Measurements from ENCODE around the gene ZGPAT.

ZGPAT gene

DNA sequence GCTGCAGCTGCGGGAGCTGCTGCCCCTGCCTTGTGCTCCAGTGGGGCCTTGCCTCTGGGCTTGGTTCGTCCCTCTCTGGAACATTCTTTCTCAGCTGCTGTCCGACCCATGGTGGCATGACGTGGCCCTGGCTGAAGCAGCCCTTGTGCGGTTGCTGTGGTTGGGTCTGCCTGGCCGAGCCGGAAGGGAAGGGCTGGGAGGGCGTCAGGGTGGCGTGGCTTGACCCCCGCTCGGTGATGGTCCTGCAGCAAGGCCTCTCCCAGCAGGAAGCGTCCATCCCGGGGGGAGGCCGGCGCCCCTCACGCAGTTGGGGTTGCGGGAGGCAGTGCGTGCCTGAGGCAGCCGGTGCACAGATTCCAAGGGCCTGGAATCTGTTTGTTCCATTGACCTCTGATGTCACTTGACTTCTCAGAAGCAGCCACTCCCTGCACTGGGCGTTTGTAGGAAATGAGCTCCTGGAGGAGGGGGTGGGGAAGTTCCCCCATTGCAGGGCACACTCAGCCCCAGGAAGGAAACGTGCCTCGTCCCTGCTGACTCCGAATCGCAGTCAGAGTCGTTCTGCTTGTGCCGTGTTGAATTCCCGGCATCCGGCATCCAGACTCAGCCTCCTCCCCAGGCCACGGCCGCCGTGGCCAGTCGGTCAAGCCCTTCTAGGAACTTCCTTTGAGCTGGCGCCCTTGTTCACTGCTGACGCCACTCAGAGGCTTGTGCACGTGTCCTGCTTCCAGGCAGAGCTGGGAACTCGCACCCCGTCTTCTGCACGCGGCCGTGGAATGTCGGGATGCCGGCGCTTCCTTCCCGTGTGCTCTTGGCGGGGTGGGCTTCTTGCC, 21.1 kb upstream of the ZGPAT start:
- DNase-seq (ENCODE audit: low spot score in 2 of 2) = no peak
- Mint-ChIP-seq H3K4me3 (no peak overlapping the region), H3K27ac (no peak overlapping the region)

DNA sequence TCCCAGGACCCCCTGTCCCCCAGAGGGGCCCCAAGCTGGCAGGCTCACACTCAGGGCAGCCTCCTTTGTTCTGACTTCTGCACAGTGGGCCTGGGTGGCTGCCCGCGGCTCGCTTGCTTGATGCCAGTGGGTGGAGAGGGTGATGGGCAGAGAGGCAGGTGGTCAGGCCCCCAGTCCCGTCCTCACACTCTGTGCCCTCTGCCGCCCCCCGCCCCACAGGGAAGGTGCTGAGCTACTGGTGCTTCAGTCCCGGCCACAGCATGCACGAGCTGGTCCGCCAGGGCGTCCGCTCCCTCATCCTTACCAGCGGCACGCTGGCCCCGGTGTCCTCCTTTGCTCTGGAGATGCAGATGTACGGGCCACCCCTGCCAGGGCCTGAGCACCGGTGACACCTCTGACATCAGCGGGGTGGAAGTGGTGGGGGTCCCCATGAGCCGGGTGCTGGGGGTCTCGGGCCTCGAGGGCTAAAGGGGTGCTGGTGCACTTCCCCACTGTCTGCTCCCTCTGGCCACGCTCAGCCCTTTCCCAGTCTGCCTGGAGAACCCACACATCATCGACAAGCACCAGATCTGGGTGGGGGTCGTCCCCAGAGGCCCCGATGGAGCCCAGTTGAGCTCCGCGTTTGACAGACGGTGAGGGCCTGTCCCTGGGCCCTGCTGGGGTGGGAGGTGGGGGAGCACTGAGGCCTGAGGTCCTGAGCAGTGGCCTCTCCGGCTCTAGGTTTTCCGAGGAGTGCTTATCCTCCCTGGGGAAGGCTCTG, 20.2 kb upstream of the ZGPAT start:
- Mint-ChIP-seq H3K27ac (no peak overlapping the region), H3K4me1 (peaks cover 7% of the 10 kb centered on the region), H3K4me3 (no peak overlapping the region), H3K9me3 (no peaks in the 10 kb centered on the region), H3K36me3 (peaks cover 17% of the 10 kb centered on the region)
- ATAC-seq (no peak), DNase-seq (ENCODE audit: low spot score in 2 of 2) (no peak)

More for the DNA sequence above, 21.1 kb upstream of the ZGPAT start:
- Mint-ChIP-seq H3K36me3 (peaks cover 8% of the 10 kb centered on the region), H3K9me3 (no peaks in the 10 kb centered on the region), H3K4me1 (peaks cover 11% of the 10 kb centered on the region)
- peak; percentile 38 for ATAC-seq

DNA sequence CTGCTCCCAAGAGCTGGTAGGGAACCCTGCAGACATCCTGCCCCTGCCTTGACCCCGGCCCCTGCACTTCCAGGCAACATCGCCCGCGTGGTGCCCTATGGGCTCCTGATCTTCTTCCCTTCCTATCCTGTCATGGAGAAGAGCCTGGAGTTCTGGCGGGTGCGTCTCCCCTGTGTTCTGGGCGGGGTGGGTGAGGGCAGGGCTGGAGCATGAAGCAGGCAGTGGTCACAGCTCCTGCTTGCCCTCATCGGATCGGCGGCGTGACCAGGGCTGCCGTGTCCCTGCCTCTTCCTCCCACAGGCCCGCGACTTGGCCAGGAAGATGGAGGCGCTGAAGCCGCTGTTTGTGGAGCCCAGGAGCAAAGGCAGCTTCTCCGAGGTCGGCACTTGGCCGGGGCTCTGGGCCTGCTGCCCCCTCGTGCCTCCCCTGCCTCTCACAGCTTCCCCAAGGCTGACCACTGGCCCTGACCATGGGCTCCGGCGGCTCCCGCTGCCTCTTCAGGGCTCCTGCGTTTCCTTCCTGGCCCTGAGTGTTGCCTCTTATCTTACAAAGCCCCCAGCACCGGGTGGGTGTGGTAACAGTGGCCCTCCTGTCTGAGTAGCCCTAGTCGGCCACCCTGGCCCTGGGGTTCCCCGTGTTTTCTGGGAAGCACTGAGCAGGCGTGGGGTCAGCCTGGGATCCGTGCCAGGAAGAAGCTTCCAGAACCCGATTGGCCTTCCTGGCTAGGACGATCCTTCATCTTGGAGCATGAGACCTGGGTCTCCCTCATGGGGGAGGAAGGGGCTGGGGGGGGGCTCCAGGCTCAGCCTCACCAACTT, 19.4 kb upstream of the ZGPAT start:
- peaks cover 5% of the 10 kb centered on the region for H3K4me1 Mint-ChIP-seq
- no peak overlapping the region for H3K27ac Mint-ChIP-seq
- H3K9me3 Mint-ChIP-seq = no peaks in the 10 kb centered on the region
- peaks cover 25% of the 10 kb centered on the region for H3K36me3 Mint-ChIP-seq
- DNase-seq (ENCODE audit: low spot score in 2 of 2) (no peak), ATAC-seq (no peak)
- H3K4me3 Mint-ChIP-seq = no peak overlapping the region

- DNase-seq (ENCODE audit: low spot score in 2 of 2) (no peak), ATAC-seq (no peak)
- Mint-ChIP-seq H3K9me3 (no peaks in the 10 kb centered on the region), H3K4me1 (peaks cover 10% of the 10 kb centered on the region), H3K27ac (no peak overlapping the region), H3K4me3 (no peak overlapping the region), H3K36me3 (peaks cover 34% of the 10 kb centered on the region)
Measured at GRCh38 chr20:63689046-63690002, 18.5 kb upstream of the ZGPAT start.

GRCh38 chr20:63690003-63690897, 17.6 kb upstream of the ZGPAT start:
- Mint-ChIP-seq H3K4me1 (peaks cover 10% of the 10 kb centered on the region), H3K27ac (no peak overlapping the region), H3K9me3 (no peaks in the 10 kb centered on the region), H3K36me3 (peaks cover 44% of the 10 kb centered on the region), H3K4me3 (no peak overlapping the region)
- no peak for DNase-seq (ENCODE audit: low spot score in 2 of 2)
- no peak for ATAC-seq

DNA sequence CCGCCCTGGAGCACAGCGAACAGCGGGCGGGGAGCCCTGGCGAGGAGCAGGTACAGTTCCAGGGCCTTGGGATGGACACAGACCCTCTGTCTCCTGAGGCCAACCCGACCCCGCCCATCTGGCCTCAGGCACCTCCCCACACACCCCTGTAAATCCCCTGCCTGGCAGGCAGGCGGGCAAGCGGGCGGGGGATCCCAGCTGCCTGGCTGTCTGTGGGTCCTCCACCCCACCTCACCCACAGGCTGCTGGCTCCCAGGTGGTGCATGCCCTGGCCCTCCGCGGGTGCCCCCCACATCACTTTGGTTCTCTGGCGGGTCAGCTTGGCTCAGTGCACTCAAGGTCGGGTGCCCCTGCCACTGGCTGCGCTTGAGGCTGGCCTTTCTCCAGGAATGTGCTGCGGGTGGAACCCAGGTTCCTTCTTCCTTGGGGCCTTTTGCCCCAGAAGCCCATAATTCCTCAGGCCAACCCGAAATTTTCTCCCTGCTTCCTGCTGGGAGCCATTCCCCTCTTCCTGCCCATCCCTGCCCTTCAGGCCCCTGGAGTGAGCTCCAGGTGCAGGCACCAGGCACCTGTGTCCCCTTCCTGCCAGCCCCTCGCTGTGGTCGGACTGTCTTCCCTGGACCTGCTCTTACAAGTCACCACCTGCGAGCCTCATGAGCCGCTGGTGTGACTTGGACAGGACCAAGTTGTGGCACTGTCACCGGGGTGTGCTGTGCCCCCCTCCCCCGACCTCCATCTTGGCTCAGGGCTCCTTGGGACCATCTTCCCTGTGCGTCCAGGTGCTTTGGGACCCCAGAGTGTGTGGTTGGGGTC, 16.7 kb upstream of the ZGPAT start:
- H3K36me3 Mint-ChIP-seq = peaks cover 51% of the 10 kb centered on the region
- peaks cover 12% of the 10 kb centered on the region for H3K4me1 Mint-ChIP-seq
- no peaks in the 10 kb centered on the region for H3K9me3 Mint-ChIP-seq
- H3K4me3 Mint-ChIP-seq = no peak overlapping the region
- no peak overlapping the region for H3K27ac Mint-ChIP-seq
- ATAC-seq = no peak
- no peak for DNase-seq (ENCODE audit: low spot score in 2 of 2)

GRCh38 chr20:63691711-63692435, 16.0 kb upstream of the ZGPAT start:
- no peak overlapping the region for H3K4me3 Mint-ChIP-seq
- H3K36me3 Mint-ChIP-seq = peaks cover 58% of the 10 kb centered on the region
- H3K4me1 Mint-ChIP-seq = peaks cover 19% of the 10 kb centered on the region
- H3K9me3 Mint-ChIP-seq = no peaks in the 10 kb centered on the region
- ATAC-seq (no peak), DNase-seq (ENCODE audit: low spot score in 2 of 2) (no peak)
- H3K27ac Mint-ChIP-seq = peak overlapping the region; percentile 96

DNA sequence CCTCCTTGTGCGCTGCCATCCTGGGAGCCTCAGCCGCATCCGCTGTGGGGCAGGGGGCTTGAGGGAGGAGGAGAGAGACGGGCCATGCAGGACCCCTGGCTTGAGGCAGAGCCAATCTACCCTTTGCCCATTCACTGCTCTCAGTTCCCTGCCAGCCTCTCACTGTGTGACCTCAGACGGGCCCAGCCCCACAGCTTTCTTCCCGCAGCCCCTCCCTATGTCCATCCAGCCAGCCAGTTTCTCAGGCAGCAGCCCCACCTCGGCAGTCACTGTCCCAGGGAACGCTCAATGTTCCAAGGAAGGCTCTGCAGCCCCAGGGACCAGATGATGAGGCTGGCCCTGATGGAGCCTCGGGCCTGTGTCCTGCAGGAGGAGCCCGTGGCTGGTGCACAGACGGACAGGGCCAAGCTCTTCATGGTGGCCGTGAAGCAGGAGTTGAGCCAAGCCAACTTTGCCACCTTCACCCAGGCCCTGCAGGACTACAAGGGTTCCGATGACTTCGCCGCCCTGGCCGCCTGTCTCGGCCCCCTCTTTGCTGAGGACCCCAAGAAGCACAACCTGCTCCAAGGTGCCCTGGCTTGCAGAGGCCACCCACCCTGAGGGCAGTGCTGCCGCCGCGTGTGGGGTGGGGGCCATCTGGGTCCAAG, 15.3 kb upstream of the ZGPAT start:
- H3K36me3 Mint-ChIP-seq = peaks cover 64% of the 10 kb centered on the region
- no peaks in the 10 kb centered on the region for H3K9me3 Mint-ChIP-seq
- H3K4me3 Mint-ChIP-seq = no peak overlapping the region
- ATAC-seq (no peak), DNase-seq (ENCODE audit: low spot score in 2 of 2) (no peak)
- H3K4me1 Mint-ChIP-seq = peaks cover 25% of the 10 kb centered on the region
- H3K27ac Mint-ChIP-seq = peak overlapping the region; percentile 96

- Mint-ChIP-seq H3K9me3 (no peaks in the 10 kb centered on the region), H3K27ac (peak overlapping the region; percentile 96), H3K4me3 (no peak overlapping the region), H3K36me3 (peaks cover 70% of the 10 kb centered on the region), H3K4me1 (peaks cover 25% of the 10 kb centered on the region)
- ATAC-seq (no peak), DNase-seq (ENCODE audit: low spot score in 2 of 2) (no peak)
Measured at GRCh38 chr20:63693083-63693732, 14.6 kb upstream of the ZGPAT start.

DNA sequence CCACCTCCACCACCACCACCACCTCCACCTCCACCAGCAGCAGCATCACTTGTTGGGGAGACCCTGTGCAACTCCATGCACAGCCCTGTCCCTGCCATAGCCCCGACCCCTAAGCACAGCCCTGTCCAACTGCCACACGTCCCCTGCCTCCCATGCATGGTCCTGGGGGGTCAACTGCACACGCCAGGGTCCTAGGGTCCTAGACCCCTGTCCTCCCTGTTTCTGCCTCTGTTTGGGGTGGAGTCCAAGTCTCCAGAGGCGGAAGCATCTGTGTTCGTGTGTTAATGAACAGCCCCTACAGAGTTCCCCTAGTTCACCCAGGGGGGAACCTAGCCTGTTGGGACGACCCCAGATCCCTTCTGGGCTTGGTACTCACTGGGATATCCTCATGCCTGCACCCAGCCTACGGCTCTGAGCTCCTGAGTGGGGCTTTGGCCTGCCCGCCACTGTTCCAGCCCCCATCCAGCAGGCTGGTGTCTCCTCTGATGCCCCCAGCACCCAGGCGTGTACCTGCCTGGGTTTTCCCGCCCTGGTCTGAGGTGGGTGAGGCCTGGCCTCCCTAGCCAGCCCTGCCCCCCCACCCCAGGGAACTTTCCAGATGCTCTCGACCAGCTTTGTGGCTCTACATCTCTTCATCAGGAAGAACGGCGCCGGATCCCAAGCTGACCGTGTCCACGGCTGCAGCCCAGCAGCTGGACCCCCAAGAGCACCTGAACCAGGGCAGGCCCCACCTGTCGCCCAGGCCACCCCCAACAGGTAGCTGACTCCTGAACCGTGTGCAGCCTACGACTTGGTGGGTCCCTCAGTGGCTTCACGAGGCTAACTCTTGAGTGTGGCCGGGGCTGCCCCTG, 13.9 kb upstream of the ZGPAT start:
- peak overlapping the region; percentile 96 for H3K27ac Mint-ChIP-seq
- H3K9me3 Mint-ChIP-seq = no peaks in the 10 kb centered on the region
- ATAC-seq (no peak), DNase-seq (ENCODE audit: low spot score in 2 of 2) (no peak)
- H3K36me3 Mint-ChIP-seq = peaks cover 72% of the 10 kb centered on the region
- peak overlapping the region; percentile 10 for H3K4me3 Mint-ChIP-seq
- peaks cover 29% of the 10 kb centered on the region for H3K4me1 Mint-ChIP-seq
